A549 (cell line): ENCODE results near the gene CDC42BPB. TPM values are rescaled to one million over a fixed set of nuclear protein-coding genes. Genes with fewer than 3 reads are reported as not detected.
A peak's percentile ranks its signal among the peaks of the same experiment; 100 is the strongest.

Experiments
- ATAC-seq, 2 experiments: fragments of 200-7000 bp in 1 of 2; fragments of >200 bp in 1 of 2; cut with Nextera tagmentation in 1 of 2; cut with Tn5 transposase in 1 of 2; 3 replicates each; pipeline versions ENCODE4 v1.8.0 to v1.9.1; 2018 to 2020; ENCODE audit warnings: mild to moderate bottlenecking in 1 of 2, moderate library complexity in 1 of 2
- CTCF ChIA-PET: fragments of 300-600 bp; sonication (Branson Sonifier 250); formaldehyde crosslinking; extraction: SDS; loops from one replicate; lab custom pipeline; 2021; ENCODE audit warnings: antibody characterized with exemption, inconsistent platforms; lab: Yijun Ruan, JAX
- POLR2A ChIA-PET: fragments of 350-600 bp; formaldehyde crosslinking; extraction: SDS; loops from one replicate; lab custom pipeline; 2021; ENCODE audit warnings: antibody characterized with exemption, inconsistent platforms; lab: Yijun Ruan, JAX
- DNase-seq, 2 experiments: peaks; one replicate each; pipeline versions ENCODE4 v3.0.0 to v3.0.0-alpha.2; 2011 to 2016; ENCODE audit warnings: low read depth in 1 of 2, low spot score in 1 of 2
- FAIRE-seq: peaks from 2 replicates; lab custom pipeline; 2011; peaks lifted over from hg19 to GRCh38; lab: Jason Lieb, UNC
- H3K27ac ChIP-seq, 2 experiments: fragments of >200 bp; sonication (Bioruptor Twin); formaldehyde crosslinking; 3 replicates each; pipeline ENCODE4 v1.5.1; 2016 to 2017
- H3K4me1 ChIP-seq: fragments of >200 bp; sonication (Bioruptor Twin); formaldehyde crosslinking; 3 replicates; pipeline ENCODE4 v1.6.1; 2016
- H3K4me2 ChIP-seq: fragments of >200 bp; sonication (Bioruptor Twin); formaldehyde crosslinking; 3 replicates; pipeline ENCODE4 v1.6.1; 2016
- H3K4me3 ChIP-seq: fragments of >200 bp; sonication (Bioruptor Twin); formaldehyde crosslinking; 3 replicates; pipeline ENCODE4 v1.5.1; 2016
- H3K9me3 ChIP-seq: fragments of >200 bp; sonication (Bioruptor Twin); formaldehyde crosslinking; 3 replicates; pipeline ENCODE4 v1.6.1; 2016
- BCL3 ChIP-seq: fragments of >200 bp; sonication (Bioruptor Twin); formaldehyde crosslinking; IDR thresholded peaks from 3 replicates; pipeline ENCODE4 v1.6.1; 2016
- BHLHE40 ChIP-seq: IDR thresholded peaks from 2 replicates; pipeline ENCODE4 v1.6.1; 2012; ENCODE audit warnings: low read depth, low read length, inconsistent platforms
- CEBPB ChIP-seq, 2 experiments: fragments of >200 bp in 1 of 2; sonication (Bioruptor Twin) in 1 of 2; formaldehyde crosslinking in 1 of 2; IDR thresholded peaks; 2 replicates each; pipeline ENCODE4 v1.6.1; 2012 to 2016
- CHD2 ChIP-seq: fragments of 150-350 bp; IDR thresholded peaks from 2 replicates; pipeline ENCODE4 v1.6.1; 2014; ENCODE audit warnings: low read length; ENCODE audit not compliant: partially characterized antibody
- EHF ChIP-seq: fragments of 250-450 bp; sonication (Bioruptor Pico); IDR thresholded peaks from 2 replicates; pipeline ENCODE4 v1.5.0; 2020; ENCODE audit warnings: mild to moderate bottlenecking
- EP300 ChIP-seq, 2 experiments: fragments of >200 bp; sonication (Bioruptor Twin); formaldehyde crosslinking; IDR thresholded peaks; 2 replicates in 1 of 2; 3 replicates in 1 of 2; pipeline ENCODE4 v1.6.1; 2016 to 2017
- GATA3 ChIP-seq: IDR thresholded peaks from 2 replicates; pipeline ENCODE4 v1.6.1; 2012; ENCODE audit warnings: borderline replicate concordance
- HEYL ChIP-seq: fragments of 250-450 bp; sonication (Bioruptor Pico); IDR thresholded peaks from 2 replicates; pipeline ENCODE4 v1.8.0; 2021; ENCODE audit warnings: mild to moderate bottlenecking, moderate library complexity
- HMGXB4 ChIP-seq: fragments of 250-450 bp; sonication (Bioruptor Pico); IDR thresholded peaks from 2 replicates; pipeline ENCODE4 v1.5.0; 2021; ENCODE audit warnings: mild to moderate bottlenecking, moderate library complexity, borderline replicate concordance
- HOXB13 ChIP-seq: fragments of 250-450 bp; sonication (Bioruptor Pico); IDR thresholded peaks from 2 replicates; pipeline ENCODE4 v1.5.0; 2020; ENCODE audit warnings: low read depth, mild to moderate bottlenecking, moderate library complexity
- MAFK ChIP-seq: fragments of 450-650 bp; IDR thresholded peaks from 2 replicates; pipeline ENCODE4 v1.6.1; 2014; ENCODE audit not compliant: partially characterized antibody
- MAZ ChIP-seq: fragments of 150-350 bp; IDR thresholded peaks from 2 replicates; pipeline ENCODE4 v1.6.1; 2014; ENCODE audit warnings: antibody characterized with exemption, low read depth, low read length, borderline replicate concordance
- NFE2L2 ChIP-seq: fragments of 150-350 bp; conservative IDR thresholded peaks from 2 replicates; pipeline ENCODE4 v1.6.1; 2014; ENCODE audit warnings: low read length
- POLR2AphosphoS2 ChIP-seq: conservative IDR thresholded peaks from 2 replicates; pipeline ENCODE4 v1.6.1; 2012; ENCODE audit warnings: low read length, improper control_type of control experiment, inconsistent platforms
- RNF2 ChIP-seq: fragments of 200-600 bp; sonication (generic); IDR thresholded peaks from 2 replicates; pipeline ENCODE4 v1.6.1; 2016; ENCODE audit warnings: low read depth, mild to moderate bottlenecking, antibody characterized with exemption, moderate library complexity, borderline replicate concordance
- TFCP2L1 ChIP-seq: fragments of 250-450 bp; sonication (Bioruptor Pico); IDR thresholded peaks from 2 replicates; pipeline ENCODE4 v1.5.0; 2021; ENCODE audit warnings: mild to moderate bottlenecking
- TP53 ChIP-seq: fragments of 250-450 bp; sonication (Bioruptor Pico); IDR thresholded peaks from 2 replicates; pipeline ENCODE4 v1.5.0; 2021; ENCODE audit warnings: mild to moderate bottlenecking, moderate library complexity
- ZSCAN20 ChIP-seq: fragments of 250-450 bp; sonication (Bioruptor Pico); IDR thresholded peaks from 2 replicates; pipeline ENCODE4 v1.8.0; 2022; ENCODE audit warnings: mild to moderate bottlenecking, moderate library complexity
- WGBS: methylation state at CpG from one replicate; pipeline ENCODE4 v1.1.6; 2017; ENCODE audit errors: missing lambda C conversion rate; 5-methylcytosine and 5-hydroxymethylcytosine counted together
- polyA plus RNA-seq, 4 experiments: library from polyadenylated mRNA; depleted of rRNA in 3 of 4; stranded (reverse); fragments of >200 nt; fragmentation: RNase III in 1 of 4; extraction: RNeasy Plus Mini Kit Qiagen cat#74134 plus additional on column Dnase treatment in 1 of 4; gene quantifications; 2 replicates in 3 of 4; 3 replicates in 1 of 4; pipeline ENCODE4 v1.2.3, GENCODE V29; 2011 to 2017
- TF ChIP-seq, protein P1 (sequence below): fragments of >200 bp; sonication (Bioruptor Twin); formaldehyde crosslinking; IDR thresholded peaks from 2 replicates; pipeline ENCODE4 v1.6.1; 2016
- TF ChIP-seq, protein P2 (sequence below): IDR thresholded peaks from 2 replicates; pipeline ENCODE4 v1.6.1; 2012; ENCODE audit warnings: low read depth, borderline replicate concordance

The CDC42BPB gene
- polyA plus RNA-seq, 2 of the 4 experiments (the other 2 are of a cell fraction): 56.4 to 57.1 TPM

DNA sequence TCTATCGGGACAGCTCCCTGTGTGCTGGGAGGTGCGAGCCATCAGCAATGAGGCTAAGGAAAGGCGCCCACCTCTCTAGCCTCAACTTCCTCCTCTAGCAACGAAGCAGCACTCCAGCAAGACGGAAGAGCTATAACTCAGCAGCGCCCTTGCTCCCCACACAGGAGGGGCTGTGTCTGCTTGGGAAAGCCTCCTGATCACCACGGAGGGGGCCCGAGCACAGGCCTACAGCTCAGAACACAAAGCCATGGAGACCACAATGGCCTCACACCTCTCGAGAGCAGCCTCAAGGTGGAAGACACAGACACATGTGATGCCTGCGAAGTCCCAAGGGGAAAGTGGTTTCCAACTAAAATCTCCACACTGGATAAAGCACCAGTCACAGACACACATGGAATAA lies 60.4 kb downstream of the CDC42BPB start:
- no peak for FAIRE-seq
- Histone ChIP-seq H3K4me3 (no peak overlapping the region), H3K4me2 (no peak overlapping the region), H3K4me1 (peaks cover 26% of the 10 kb centered on the region), H3K27ac (no peak overlapping the region), H3K9me3 (no peaks in the 10 kb centered on the region)
- no peak for DNase-seq
- no peak for ATAC-seq
- TF ChIP-seq CHD2: no peak
- TF ChIP-seq EP300 (IDR thresholded peaks at IDR 0.05): no peak
- no peak for TF ChIP-seq POLR2AphosphoS2
- TF ChIP-seq ZSCAN20 (CRISPR knock-in tag): no peak
- TF ChIP-seq MAFK: no peak
- no peak for TF ChIP-seq TFCP2L1
- no peak for TF ChIP-seq BCL3
- TF ChIP-seq GATA3: no peak
- CTCF ChIA-PET: interaction anchor here (0.7 to 1.6 kb wide), 3 partner anchors 15 to 296 kb away, joined by 3 to 5 read pairs (median 4); partner anchors contain the start of gene CDC42BPB
- POLR2A ChIA-PET: no interaction called here
- 94% methylated on average over 10 of the region's 10 CpGs for WGBS

DNA sequence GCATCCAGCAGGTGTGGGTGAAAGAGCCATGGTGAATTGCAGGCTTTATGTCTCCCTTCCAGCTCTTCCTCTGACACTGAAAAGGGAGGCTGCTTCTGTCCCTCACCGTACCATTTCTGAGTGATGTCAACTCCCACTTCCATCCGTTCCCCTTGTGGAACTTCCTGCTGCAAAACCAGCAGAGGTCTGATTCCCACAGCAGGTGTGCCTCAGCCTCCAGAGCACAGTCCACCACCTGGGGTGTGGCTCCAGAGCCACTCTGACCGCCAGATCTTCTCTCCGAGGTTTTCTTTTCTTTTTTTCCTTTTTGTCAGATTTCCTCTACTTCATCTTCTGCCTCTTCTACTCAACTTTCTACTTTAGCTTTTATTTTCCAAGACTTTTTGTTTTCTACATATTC lies 62.7 kb downstream of the CDC42BPB start:
- Histone ChIP-seq H3K27ac (peak overlapping the region; percentile 70 to 85), H3K4me2 (no peak overlapping the region; the same call in 2 of the 3 replicates), H3K4me3 (no peak overlapping the region), H3K9me3 (no peaks in the 10 kb centered on the region), H3K4me1 (peaks cover 26% of the 10 kb centered on the region)
- ChIA-PET CTCF (interaction anchor here (1.2 to 1.4 kb wide), 4 partner anchors 8 to 298 kb away, joined by 3 to 5 read pairs (median 4); no protein-coding TSS in a partner anchor), POLR2A (no interaction called here)
- no peak for TF ChIP-seq HEYL (CRISPR knock-in tag)
- TF ChIP-seq POLR2AphosphoS2: no peak
- no peak for TF ChIP-seq EHF (CRISPR knock-in tag)
- no peak for TF ChIP-seq CEBPB (IDR thresholded peaks at IDR 0.05)
- TF ChIP-seq MAFK: no peak
- TF ChIP-seq MAZ: no peak
- TF ChIP-seq RNF2: no peak
- TF ChIP-seq, protein P1, sequence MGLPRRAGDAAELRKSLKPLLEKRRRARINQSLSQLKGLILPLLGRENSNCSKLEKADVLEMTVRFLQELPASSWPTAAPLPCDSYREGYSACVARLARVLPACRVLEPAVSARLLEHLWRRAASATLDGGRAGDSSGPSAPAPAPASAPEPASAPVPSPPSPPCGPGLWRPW: no peak
- no peak for TF ChIP-seq EP300 (IDR thresholded peaks at IDR 0.05)
- TF ChIP-seq BHLHE40: no peak
- TF ChIP-seq, protein P2, sequence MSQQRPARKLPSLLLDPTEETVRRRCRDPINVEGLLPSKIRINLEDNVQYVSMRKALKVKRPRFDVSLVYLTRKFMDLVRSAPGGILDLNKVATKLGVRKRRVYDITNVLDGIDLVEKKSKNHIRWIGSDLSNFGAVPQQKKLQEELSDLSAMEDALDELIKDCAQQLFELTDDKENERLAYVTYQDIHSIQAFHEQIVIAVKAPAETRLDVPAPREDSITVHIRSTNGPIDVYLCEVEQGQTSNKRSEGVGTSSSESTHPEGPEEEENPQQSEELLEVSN: no peak
- TF ChIP-seq HOXB13 (CRISPR knock-in tag): no peak
- TF ChIP-seq NFE2L2: no peak
- no peak for TF ChIP-seq TFCP2L1
- no peak for TF ChIP-seq HMGXB4 (CRISPR knock-in tag)
- no peak for TF ChIP-seq BCL3
- no peak for TF ChIP-seq CHD2
- TF ChIP-seq TP53 (CRISPR knock-in tag): no peak
- TF ChIP-seq GATA3: no peak
- ATAC-seq (peak in 1 of 2 experiments; percentile 15; a peak in 3 of 6 replicates), DNase-seq (no peak), FAIRE-seq (no peak)
- 72% methylated on average over 4 of the region's 4 CpGs for WGBS
